Measurements from ENCODE around the gene CALCOCO1. TPM values are rescaled to one million over a fixed set of nuclear protein-coding genes. Genes with fewer than 3 reads are reported as not detected.

Gene CALCOCO1
- total RNA-seq, 1 experiment from 2014 or later, result 43.6 TPM

DNA sequence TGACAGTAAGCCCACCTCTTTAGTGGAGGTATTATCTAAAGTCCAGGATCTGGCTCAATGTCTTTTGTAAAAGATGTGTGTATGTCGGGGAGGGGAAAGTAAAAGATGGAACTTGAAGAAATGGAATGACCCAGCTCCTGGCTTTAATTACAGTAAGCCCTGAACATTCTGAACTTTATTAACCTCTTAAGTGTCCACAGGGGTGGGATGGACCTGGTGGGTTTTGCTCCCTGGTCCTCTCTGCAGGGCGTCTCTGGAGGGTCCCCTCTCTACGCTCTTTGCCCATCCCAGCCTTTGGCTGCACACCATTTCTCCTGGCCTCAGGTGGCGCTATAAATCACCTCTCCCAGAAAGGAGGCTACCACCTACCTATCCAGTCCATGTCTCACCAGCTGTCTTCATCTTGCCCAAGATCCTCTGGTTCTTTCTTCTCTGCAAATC is 28.2 kb upstream of the CALCOCO1 start:
- no peak for DNase-seq (ENCODE audit: low read depth, low spot score)
- in situ Hi-C loops (cut with HindIII; ENCODE audit: low pct_unique_long_range_greater_than_20kb, low sequenced_read_pairs), result no loop called here

DNA sequence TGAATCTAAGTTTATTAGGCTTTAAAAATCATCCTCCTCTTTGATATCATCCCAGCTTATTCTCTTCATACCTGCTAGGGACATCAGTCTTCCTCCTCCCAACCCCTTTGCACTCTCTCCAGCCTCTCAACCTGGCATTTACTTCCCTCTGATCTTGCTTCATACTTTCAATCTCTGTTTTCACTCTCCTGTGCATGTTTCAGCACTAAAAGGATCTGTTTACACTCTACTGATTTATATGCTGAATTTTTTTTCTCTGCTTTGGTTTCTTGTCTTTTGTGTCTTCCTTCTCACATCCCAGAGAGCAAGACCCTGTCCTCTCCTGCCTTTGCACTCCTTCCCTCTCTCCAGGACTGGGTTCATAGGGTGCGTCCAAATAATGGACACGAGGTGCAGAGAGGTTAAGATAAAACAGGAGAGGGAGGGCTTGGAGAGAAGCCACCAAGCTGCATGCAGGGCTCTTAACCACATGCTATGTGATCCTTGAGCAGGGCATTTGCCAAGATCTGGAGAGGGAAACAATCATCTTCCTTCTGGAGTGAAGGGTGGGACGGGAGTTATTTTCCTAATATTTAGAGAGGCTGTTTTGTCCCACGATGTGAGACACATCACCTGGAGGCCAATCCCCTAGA is 27.5 kb upstream of the CALCOCO1 start:
- in situ Hi-C loops (cut with HindIII; ENCODE audit: low pct_unique_long_range_greater_than_20kb, low sequenced_read_pairs), result no loop called here
- DNase-seq (ENCODE audit: low read depth, low spot score), result no peak

DNA sequence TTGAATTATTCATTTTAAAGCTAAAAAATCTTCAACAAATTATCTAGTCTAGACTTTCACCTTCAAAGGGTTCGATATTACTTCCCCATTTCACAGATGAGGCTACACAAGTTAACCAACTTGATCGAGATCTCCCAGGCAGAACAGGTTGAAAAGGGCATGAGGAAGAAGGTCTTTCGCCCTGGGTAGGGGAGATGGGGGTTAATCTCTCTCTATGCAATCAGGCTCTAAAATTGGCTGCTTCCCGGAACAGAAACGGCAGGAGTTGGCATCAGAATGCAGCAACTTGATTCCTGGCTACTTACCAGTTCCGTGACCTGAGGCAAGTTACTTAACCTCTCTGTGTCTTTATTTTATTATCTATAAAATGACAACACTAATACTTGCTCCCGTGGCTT is 26.9 kb upstream of the CALCOCO1 start:
- in situ Hi-C loops (cut with HindIII; ENCODE audit: low pct_unique_long_range_greater_than_20kb, low sequenced_read_pairs), result no loop called here
- DNase-seq (ENCODE audit: low read depth, low spot score), result no peak

DNA sequence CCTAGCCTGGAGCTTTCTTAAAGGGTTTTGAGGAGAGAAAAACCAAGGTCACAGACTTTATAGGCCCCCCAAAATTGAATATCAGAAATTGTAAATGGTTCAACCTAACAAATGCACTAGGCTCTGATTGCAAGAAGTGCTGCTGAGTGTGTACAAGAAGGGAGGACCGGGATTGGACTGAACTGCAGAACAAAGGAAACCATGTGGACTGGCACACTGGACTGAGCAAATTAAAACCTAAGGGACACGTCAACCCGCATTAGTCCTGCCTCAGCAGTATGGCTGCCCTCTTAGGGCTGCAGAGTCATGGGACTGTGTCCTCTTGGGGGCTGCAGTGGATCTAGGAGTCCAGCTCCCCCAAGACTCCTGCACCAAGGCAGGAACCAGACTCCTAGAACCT is 25.4 kb upstream of the CALCOCO1 start:
- in situ Hi-C loops (cut with HindIII; ENCODE audit: low pct_unique_long_range_greater_than_20kb, low sequenced_read_pairs), result no loop called here

DNA sequence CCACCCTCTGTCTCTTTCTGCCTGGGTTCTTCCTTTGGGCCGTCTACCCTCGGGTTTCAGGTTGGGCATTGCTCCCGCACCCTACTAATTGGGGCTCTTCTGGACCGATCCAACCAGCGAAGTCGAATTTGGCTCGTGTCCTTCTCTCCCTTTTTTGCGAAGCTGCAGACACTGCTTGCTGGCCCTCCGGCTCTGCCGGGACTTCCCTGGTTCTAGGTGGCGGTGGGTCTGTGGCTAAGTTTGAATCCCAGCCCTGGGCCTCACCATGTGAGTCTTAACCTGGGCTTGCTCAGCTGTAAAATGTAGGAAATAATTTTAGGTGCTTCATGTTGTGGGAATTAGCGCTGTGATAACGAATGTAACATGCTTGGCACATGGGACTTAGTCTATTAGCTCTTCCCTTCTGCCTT is 24.9 kb upstream of the CALCOCO1 start:
- DNase-seq (ENCODE audit: low read depth, low spot score), result no peak
- in situ Hi-C loops (cut with HindIII; ENCODE audit: low pct_unique_long_range_greater_than_20kb, low sequenced_read_pairs), result no loop called here

More for the DNA sequence above, 25.4 kb upstream of the CALCOCO1 start:
- DNase-seq (ENCODE audit: low read depth, low spot score), result no peak

DNA sequence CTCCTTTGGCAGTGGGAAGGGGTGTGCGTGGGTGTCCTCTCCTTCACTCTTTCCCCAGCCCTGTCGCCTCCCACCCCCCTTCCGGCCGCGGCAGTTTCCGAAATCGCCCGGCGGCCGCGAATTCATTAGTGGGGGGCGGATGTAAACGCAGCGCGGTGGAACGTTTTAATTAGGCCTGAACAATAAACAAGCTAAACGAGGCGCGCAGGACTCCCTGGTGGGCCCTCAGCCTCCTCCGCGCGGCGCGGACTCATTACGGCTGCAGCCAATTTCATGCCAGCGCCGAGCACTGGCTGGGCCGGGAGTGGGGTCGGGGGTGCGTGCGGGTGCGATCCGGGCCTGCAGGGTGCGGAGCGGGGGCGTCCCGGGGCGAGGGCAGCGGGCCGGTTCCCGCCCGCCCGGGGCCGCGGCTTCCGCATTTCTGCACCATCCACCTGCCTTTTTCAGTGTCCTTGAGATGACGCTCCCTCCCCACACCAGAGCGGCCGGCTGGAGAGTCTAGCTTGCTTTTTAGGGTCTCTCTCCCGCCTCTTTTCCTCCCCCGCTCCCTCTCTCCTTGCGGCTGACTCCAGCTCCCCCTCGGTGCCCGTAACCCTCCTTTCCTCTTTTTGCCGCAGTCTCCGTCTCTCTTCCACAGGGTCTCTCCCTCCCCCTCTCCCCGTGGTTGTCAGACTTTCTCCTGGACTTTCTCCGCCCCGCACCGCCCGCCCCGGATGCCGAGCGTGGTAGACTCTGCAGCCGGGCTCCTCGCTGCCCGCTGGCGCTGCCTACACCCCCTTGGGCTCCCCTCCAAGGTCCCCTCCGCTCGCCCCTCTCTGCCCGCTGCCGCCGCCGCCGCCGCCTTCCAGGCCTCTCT is 24.3 kb upstream of the CALCOCO1 start, which contains the start of gene CISTR:
TSS of gene CISTR (minus strand) at position 644 of the 856 bp plus-strand sequence.
- DNase-seq (ENCODE audit: low read depth, low spot score), result no peak
- in situ Hi-C loops (cut with HindIII; ENCODE audit: low pct_unique_long_range_greater_than_20kb, low sequenced_read_pairs), result no loop called here

DNA sequence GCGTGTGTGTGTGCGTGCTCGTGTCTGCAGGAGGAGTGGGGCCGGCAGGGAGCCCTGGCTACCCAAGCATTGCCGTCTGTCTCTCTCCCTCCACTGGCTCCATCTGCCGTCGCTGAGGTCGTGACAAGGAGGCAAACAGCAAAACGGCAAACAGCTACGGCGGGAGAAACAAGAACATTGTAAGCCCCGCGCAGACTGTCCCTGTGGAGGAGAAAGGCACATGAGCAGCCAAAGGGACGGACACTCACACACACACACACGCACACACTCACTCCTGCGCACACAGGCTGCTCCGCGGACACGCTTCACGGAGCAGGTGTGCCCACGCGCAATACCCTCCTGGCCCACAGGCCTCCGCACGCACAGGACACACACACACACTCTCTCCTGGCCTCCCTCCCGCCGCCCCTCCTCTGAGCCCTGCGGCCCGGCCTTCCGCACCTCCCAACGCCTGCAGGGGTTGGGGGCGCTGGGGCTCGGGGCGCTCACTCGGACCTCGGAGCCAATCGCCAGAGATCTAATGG is 23.6 kb upstream of the CALCOCO1 start:
- in situ Hi-C loops (cut with HindIII; ENCODE audit: low pct_unique_long_range_greater_than_20kb, low sequenced_read_pairs), result no loop called here
- no peak for DNase-seq (ENCODE audit: low read depth, low spot score)

DNA sequence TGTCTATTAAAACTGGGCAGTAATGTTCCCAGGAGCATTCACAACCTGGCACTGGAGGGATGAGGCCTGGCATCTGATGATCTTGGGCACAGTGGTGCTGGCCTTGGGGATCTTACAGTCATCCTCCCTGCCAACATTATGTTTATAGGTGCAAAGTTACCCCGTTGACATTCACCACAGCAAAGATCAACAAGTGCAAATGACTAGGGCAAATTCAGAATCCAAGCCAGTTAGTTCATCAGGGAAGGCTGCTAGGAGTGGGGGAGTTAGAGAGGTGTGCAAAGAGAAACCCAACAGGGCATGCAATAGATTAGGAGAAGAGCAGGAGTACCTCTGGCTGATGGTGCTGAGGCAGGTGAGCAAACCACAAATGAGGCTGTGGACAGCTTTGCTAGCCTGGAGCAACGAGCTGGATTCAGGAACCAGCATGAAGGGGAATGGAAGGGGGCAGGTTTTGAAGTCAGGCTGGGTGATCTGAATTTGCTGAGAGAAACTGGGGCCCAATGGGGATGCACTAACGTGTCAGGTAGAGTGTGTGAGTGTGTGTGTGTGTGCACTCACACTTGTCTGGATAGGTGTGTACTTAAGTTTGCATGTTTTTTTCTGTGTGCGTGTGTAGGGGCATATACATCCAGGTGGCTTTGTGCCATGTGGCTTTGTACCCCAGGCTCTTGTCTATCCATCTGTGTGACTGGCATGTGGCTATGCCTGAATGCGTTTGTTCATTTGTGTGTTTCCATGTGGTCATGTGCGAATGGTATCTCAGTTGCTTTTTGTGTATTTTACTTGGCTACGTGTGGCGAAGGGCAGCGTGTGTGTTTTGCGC is 22.9 kb upstream of the CALCOCO1 start:
- DNase-seq (ENCODE audit: low read depth, low spot score), result no peak
- in situ Hi-C loops (cut with HindIII; ENCODE audit: low pct_unique_long_range_greater_than_20kb, low sequenced_read_pairs), result no loop called here

DNA sequence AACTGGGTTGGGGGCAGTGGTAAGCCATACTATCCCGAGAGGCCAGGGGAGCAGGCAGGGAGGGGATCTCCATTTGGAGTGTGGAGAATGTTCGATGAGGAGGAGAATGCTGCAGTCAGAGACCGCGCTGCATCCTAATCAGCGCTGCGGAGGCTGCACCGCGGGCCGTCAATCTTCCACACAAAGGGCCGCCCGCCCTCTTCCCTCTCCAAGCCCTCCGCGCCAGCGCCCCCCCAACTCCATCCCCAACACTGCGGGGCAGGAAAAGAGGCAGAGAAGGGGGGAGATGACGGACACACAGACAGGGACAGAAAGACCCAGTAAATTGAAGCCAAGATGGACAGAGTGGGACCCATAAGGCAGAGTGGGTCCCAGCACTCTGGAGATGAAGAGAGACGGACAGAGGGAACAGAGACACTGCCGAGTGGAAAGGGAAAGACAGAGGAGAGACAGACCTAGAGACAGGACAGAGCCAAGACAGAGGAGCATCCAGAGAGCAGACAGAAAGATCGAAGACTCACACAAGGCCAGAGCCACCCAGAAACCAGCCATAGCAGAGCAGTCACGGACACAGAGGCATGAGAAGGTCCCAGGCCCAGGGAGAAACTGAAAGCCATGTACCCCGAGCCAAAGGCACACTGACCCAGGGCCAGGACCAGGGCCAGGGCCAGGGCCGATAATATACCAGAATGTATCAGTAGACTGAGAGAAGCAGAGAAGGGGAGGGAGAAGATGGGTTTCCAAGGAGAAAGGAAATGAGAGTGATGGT is 21.0 kb upstream of the CALCOCO1 start:
- in situ Hi-C loops (cut with HindIII; ENCODE audit: low pct_unique_long_range_greater_than_20kb, low sequenced_read_pairs), result no loop called here
- DNase-seq (ENCODE audit: low read depth, low spot score), result no peak

DNA sequence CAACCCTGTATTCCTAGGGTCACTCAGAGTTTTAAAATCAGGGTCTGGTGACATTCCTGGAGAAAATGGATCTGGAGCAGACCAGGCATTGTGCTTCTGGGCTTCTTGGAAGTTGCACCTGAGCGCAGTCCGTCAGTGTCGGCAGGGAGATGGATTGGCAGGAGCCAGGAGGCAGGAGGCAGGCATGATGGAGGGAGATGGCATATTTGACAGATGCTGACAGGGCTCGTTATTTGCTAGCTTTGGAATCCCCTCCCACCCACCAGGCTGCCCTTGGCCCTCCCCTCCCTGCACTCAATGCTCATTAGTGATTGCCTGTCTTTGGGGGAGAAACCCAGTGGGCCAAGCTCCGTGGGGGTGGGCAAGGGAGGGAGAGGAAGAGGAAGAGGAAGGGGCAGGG is 19.8 kb upstream of the CALCOCO1 start:
- DNase-seq (ENCODE audit: low read depth, low spot score), result no peak

DNA sequence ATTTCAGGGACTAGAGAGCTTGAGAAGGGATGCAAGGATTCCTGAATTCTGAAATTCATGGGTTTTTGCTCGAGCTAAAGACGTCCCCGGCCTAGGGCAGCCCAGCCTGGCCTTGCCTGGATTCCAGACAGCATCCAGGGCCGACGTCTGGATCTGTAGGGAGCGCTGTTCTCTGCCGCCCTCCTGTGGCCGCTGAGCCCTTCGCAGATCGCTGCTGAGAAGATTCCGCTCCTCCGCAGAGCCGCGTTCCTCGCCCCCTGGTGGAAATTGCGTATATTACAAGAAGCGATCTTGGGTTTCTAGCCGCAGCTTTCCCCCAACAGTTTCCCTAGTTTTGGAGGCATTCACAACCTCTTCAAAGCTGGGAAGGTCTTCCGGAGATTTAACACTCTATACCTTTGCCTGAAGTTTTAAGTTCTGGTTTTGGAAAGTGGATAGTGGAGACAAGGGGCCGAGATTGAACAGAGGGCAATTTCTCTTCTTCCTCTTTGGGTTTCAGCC is 19.4 kb upstream of the CALCOCO1 start:
- peak; percentile 91 for DNase-seq (ENCODE audit: low read depth, low spot score)
- in situ Hi-C loops (cut with HindIII; ENCODE audit: low pct_unique_long_range_greater_than_20kb, low sequenced_read_pairs), result no loop called here

More for the DNA sequence above, 19.8 kb upstream of the CALCOCO1 start:
- in situ Hi-C loops (cut with HindIII; ENCODE audit: low pct_unique_long_range_greater_than_20kb, low sequenced_read_pairs), result no loop called here

DNA sequence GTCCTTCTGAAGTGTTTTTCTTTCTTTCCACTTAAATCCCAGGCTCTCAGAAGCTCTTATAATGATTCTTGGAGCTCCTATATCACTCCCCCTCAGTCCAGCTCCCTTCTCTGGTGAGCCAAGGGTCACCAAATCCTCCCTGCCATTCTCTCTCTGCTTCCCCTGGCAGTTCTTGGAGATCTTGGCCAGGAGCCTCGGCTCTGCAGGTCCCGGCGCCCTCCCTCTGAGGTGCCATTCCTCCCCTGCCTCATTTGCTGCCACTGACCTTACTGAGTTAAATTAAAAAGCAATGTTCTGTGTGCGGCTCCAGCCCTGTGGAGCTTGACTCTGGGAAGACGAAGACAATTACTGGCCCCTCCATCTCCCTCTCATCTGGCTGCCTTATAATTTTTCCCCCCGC is 17.5 kb upstream of the CALCOCO1 start:
- in situ Hi-C loops (cut with HindIII; ENCODE audit: low pct_unique_long_range_greater_than_20kb, low sequenced_read_pairs), result no loop called here

DNA sequence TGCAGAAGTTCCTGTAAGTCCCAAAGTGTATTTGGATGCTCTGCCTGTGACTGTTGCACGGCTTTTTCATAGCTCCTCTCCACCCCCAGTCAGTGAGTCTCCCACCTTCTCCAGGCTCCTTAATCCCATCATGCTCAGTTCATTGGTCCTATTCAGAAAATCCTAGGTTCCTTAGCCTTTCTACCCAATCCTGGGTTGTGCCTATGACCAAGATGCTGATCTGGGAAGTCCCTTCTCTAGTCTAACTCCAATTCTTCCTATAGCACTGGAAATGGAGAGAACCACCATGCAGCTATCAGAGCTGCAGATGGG is 16.8 kb upstream of the CALCOCO1 start:
- in situ Hi-C loops (cut with HindIII; ENCODE audit: low pct_unique_long_range_greater_than_20kb, low sequenced_read_pairs), result no loop called here
- DNase-seq (ENCODE audit: low read depth, low spot score), result no peak

More for the DNA sequence above, 17.5 kb upstream of the CALCOCO1 start:
- DNase-seq (ENCODE audit: low read depth, low spot score), result no peak

DNA sequence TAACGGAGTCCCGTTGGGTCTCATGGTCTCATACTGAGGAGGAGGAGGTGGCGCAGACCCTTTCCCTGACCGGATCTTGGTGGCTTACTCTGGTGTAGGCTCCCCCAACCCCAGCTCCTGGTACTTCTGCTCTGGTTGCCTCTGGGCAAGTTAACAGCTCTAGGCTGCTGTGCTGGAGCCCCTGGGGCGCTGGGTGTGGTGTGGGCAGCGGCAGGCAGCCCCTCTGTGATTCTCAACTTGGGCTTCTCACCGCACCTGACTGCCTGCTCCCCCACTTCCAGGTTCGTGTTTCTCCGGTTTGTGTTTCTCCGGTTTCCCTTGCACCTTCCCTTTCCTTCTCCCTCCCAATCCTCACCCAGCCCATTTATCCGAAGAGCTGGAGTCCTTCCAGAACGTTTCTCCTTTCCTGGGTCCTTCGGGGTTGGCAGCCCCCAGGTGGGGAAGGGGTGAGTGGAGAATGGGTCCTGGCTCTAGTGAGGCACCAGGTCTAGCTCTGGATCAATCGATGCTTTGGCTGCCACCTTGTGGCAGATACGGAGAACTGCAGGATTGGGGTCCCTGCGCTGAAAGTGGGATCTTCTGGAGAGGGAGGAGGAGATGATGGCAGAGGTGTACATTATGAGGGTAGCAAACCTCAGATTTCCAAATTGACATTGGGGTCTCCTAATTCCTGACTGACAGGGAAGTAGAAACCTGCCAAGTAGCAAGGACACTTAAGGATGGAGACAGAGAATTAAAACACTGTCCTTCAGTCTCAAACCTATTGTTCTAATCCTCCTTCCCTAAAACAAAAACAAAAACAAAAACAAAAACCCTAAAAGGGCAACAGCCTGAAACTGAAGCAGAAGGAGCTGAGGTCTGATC is 16.2 kb upstream of the CALCOCO1 start:
- DNase-seq (ENCODE audit: low read depth, low spot score), result peak; percentile 80
- in situ Hi-C loops (cut with HindIII; ENCODE audit: low pct_unique_long_range_greater_than_20kb, low sequenced_read_pairs), result no loop called here

DNA sequence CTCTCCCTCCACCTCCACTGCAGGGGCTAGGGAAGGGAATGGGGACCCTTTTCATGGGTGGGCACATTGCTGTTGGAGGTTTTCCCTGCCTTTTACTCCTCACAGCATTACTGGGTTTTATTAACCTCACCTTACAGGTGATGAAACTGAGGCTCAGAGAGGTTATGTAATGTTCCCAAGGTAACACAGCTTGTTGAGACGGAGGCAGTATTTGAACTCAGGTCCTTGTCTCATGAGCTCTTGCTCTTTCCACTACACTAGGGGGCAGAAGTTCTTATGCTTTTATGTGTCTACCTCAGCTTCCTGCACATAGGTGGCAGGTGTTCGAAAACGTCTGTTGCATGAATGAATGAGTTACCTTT is 12.9 kb upstream of the CALCOCO1 start:
- no peak for DNase-seq (ENCODE audit: low read depth, low spot score)
- in situ Hi-C loops (cut with HindIII; ENCODE audit: low pct_unique_long_range_greater_than_20kb, low sequenced_read_pairs), result no loop called here
